CD4-positive, CD25-positive, alpha-beta regulatory T cell (primary cell): Measurements from ENCODE around the gene SEC14L1. TPM values are rescaled to one million over a fixed set of nuclear protein-coding genes. Genes with fewer than 3 reads are reported as not detected.

ENCODE experiments used
- ATAC-seq, 2 donors: fragments of 150-1000 bp; cut with Tn5 transposase; one replicate each; pipeline ENCODE4 v1.10.0; 2021; ENCODE audit warnings: low read depth in 2 of 2, moderate number of reproducible peaks in 2 of 2, moderate library complexity in 1 of 2
- DNase-seq, 3 donors: peaks; one replicate each; pipeline versions ENCODE4 v3.0.0 to v3.0.0-alpha.2; 2012 to 2022; ENCODE audit warnings: mixed read lengths in 1 of 3
- H3K27ac ChIP-seq: one replicate; pipeline ENCODE4 v1.7.0; 2013; ENCODE audit warnings: mild to moderate bottlenecking, low read length; ENCODE audit not compliant: insufficient read depth, poor library complexity, severe bottlenecking
- H3K27me3 ChIP-seq: one replicate; pipeline ENCODE4 v1.7.0; 2013; ENCODE audit warnings: low read length; ENCODE audit not compliant: control insufficient read depth, insufficient read depth
- H3K36me3 ChIP-seq: one replicate; pipeline ENCODE4 v1.7.0; 2013; ENCODE audit warnings: mild to moderate bottlenecking, low read length, moderate library complexity; ENCODE audit not compliant: control insufficient read depth, insufficient read depth
- H3K4me1 ChIP-seq: 2 replicates; pipeline ENCODE4 v1.7.0; 2013; ENCODE audit warnings: mild to moderate bottlenecking, low read length; ENCODE audit not compliant: insufficient read depth, control insufficient read depth, poor library complexity, severe bottlenecking
- H3K4me3 ChIP-seq: one replicate; pipeline ENCODE4 v1.7.0; 2013; ENCODE audit warnings: low read depth, mild to moderate bottlenecking, low read length, moderate library complexity
- H3K9me3 ChIP-seq, 2 experiments: 1 replicate in 1 of 2; 2 replicates in 1 of 2; pipeline ENCODE4 v1.7.0; 2013; ENCODE audit warnings: low read length in 2 of 2, mild to moderate bottlenecking in 1 of 2, moderate library complexity in 1 of 2; ENCODE audit not compliant: control insufficient read depth in 2 of 2
- H3K27ac Mint-ChIP-seq, 3 donors: one replicate each; pipeline ENCODE4 v1.8.0; 2020 to 2022; ENCODE audit warnings: mild to moderate bottlenecking in 3 of 3, mixed read lengths in 3 of 3, moderate library complexity in 2 of 3
- H3K27me3 Mint-ChIP-seq: one replicate; pipeline ENCODE4 v1.8.0; 2022; ENCODE audit warnings: mild to moderate bottlenecking, mixed read lengths
- H3K36me3 Mint-ChIP-seq: one replicate; pipeline ENCODE4 v1.8.0; 2020; ENCODE audit warnings: mixed read lengths
- H3K4me1 Mint-ChIP-seq, 4 donors: one replicate each; pipeline ENCODE4 v1.8.0; 2020 to 2022; ENCODE audit warnings: mixed read lengths in 4 of 4, mild to moderate bottlenecking in 1 of 4
- H3K4me3 Mint-ChIP-seq, 4 donors: one replicate each; pipeline ENCODE4 v1.8.0; 2020 to 2022; ENCODE audit warnings: mild to moderate bottlenecking in 4 of 4, mixed read lengths in 4 of 4, moderate library complexity in 3 of 4
- H3K9me3 Mint-ChIP-seq, 7 donors: one replicate each; pipeline ENCODE4 v1.8.0; 2020 to 2022; ENCODE audit warnings: mixed read lengths in 7 of 7, mild to moderate bottlenecking in 3 of 7, moderate library complexity in 2 of 7
- polyA plus RNA-seq, 4 donors: library from polyadenylated mRNA; unstranded; fragments of 300-500 nt; fragmentation: Illumina TruSeq; gene quantifications; one replicate each; pipeline ENCODE4 v1.2.3, GENCODE V29; 2021
- total RNA-seq: library from RNA; stranded (reverse); gene quantifications from one replicate; pipeline ENCODE4 v1.2.3, GENCODE V29; 2022

Gene SEC14L1
- total and polyA plus RNA-seq, 5 donors from 2014 or later = 13.2 to 143 (median 20.5) TPM

DNA sequence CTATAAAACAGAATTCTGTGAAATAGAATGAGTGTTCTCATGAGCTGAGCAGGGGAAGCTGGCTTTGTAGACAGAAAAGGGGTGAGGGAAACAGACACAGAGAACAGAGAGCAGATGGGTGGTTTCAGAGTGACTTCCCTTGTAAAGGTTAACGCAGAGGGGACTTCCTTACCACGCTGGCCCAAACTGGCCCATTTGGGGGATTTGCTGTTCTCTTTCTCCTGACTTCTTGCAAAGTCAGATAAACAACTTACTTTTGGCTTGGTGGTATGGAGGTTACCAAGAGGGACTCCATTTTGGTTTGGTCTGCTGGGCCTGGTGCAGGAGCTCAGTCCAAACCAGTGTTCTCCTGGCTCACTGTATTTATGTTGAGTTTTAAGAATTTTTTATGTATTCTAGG is 48.4 kb downstream of the SEC14L1 start:
- Histone ChIP-seq H3K4me1 (peaks cover 39% of the 10 kb centered on the region), H3K4me3 (peak overlapping the region; percentile 85), H3K27me3 (no peaks in the 10 kb centered on the region), H3K9me3 (no peaks in the 10 kb centered on the region), H3K36me3 (peaks cover 31% of the 10 kb centered on the region), H3K27ac (peak overlapping the region; percentile 74)
- H3K4me1 Mint-ChIP-seq = peaks cover 5 to 47% (median 29%) of the 10 kb centered on the region in 4 donors
- H3K36me3 Mint-ChIP-seq = peaks cover 27% of the 10 kb centered on the region
- peak; percentile 64 to 71 for ATAC-seq
- no peaks in the 10 kb centered on the region for H3K9me3 Mint-ChIP-seq
- H3K27me3 Mint-ChIP-seq = no peaks in the 10 kb centered on the region
- DNase-seq = peak in 1 of 3 donors; percentile 73
- H3K27ac Mint-ChIP-seq = peak overlapping the region; percentile 90 to 96 (median 93)
- H3K4me3 Mint-ChIP-seq = peak overlapping the region; percentile 79 to 96 (median 89)

DNA sequence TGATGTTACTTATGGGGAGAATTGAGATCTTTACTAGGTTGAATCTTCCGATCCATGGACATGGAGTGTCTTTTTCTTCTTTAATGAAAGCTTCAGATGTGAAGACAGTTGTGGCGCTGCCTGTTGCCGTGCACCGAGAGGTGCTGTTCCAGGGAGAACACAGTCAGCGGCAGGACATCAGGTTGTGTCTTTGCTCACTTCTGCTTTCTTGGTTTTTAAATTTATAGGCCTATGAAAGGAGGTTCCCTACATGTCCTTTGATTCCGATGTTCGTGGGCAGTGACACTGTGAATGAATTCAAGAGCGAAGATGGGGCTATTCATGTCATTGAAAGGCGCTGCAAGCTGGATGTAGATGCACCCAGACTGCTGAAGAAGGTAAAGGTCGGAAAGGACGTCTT is 49.8 kb downstream of the SEC14L1 start:
- H3K4me1 ChIP-seq = peaks cover 37% of the 10 kb centered on the region
- no peaks in the 10 kb centered on the region for H3K9me3 ChIP-seq
- peaks cover 44% of the 10 kb centered on the region for H3K36me3 ChIP-seq
- no peak overlapping the region for H3K27ac ChIP-seq
- Mint-ChIP-seq H3K4me3 (no peak overlapping the region), H3K27me3 (no peaks in the 10 kb centered on the region), H3K27ac (peak overlapping the region; percentile 33 to 96 (median 90)), H3K9me3 (no peaks in the 10 kb centered on the region), H3K4me1 (peaks cover 5 to 47% (median 29%) of the 10 kb centered on the region in 4 donors), H3K36me3 (peaks cover 37% of the 10 kb centered on the region)
- ATAC-seq (no peak), DNase-seq (no peak)
- no peaks in the 10 kb centered on the region for H3K27me3 ChIP-seq
- H3K4me3 ChIP-seq = no peak overlapping the region

DNA sequence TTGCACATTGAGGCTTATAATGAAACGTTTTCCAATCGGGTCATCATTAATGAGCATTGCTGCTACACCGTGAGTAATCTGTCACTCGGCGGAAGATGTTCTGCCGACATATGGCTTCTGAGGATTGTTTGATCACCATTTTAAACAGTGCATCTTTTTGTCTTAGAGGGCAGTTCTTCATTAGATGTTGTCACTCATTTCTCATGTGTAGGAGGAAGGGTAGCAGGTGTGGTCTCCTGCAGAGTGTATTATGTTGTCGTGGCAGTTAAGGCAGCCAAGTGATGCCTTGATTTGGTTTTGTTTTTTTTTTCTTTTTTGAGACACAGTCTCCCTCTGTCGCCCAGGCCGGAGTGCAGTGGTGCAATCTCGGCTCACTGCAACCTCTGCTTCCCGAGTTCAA is 50.5 kb downstream of the SEC14L1 start:
- Histone ChIP-seq H3K27me3 (no peaks in the 10 kb centered on the region), H3K27ac (no peak overlapping the region), H3K4me1 (peaks cover 31% of the 10 kb centered on the region), H3K36me3 (peaks cover 50% of the 10 kb centered on the region), H3K9me3 (no peaks in the 10 kb centered on the region), H3K4me3 (no peak overlapping the region)
- Mint-ChIP-seq H3K4me3 (no peak overlapping the region), H3K36me3 (peaks cover 44% of the 10 kb centered on the region), H3K9me3 (no peaks in the 10 kb centered on the region), H3K4me1 (peaks cover 5 to 47% (median 29%) of the 10 kb centered on the region in 4 donors), H3K27ac (peak overlapping the region in 2 of 3 donors; percentile 14 to 90), H3K27me3 (no peaks in the 10 kb centered on the region)
- ATAC-seq (no peak), DNase-seq (no peak)

DNA sequence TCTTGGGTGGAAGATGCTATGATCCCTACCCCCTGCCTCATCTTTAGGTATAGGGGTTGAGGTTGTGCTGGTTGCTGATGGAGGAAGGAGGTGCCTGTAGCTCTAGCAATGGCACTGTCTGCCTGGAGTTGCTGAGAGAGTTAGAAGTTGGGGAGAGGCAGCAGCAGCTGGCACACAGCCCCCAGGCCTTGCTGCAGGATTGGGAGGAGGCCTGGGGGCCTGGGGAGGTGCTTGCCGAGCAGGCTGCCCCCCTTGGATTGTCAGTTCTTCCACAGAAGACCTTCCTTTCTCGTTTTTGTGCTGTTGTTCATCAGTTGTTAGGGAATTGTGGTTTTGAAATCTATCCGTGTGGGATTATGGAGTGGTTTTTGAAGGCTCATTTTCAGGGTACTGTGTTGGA is 52.9 kb downstream of the SEC14L1 start:
- no peaks in the 10 kb centered on the region for H3K9me3 ChIP-seq
- DNase-seq (no peak), ATAC-seq (no peak)
- no peak overlapping the region for H3K4me3 ChIP-seq
- peaks cover 9% of the 10 kb centered on the region for H3K4me1 ChIP-seq
- Mint-ChIP-seq H3K27me3 (no peaks in the 10 kb centered on the region), H3K4me1 (peaks cover 5 to 33% (median 20%) of the 10 kb centered on the region in 4 donors), H3K9me3 (no peaks in the 10 kb centered on the region), H3K36me3 (peaks cover 55% of the 10 kb centered on the region), H3K27ac (peak overlapping the region in 1 of 3 donors; percentile 60), H3K4me3 (no peak overlapping the region)
- H3K27ac ChIP-seq = no peak overlapping the region
- H3K27me3 ChIP-seq = no peaks in the 10 kb centered on the region
- peaks cover 71% of the 10 kb centered on the region for H3K36me3 ChIP-seq

DNA sequence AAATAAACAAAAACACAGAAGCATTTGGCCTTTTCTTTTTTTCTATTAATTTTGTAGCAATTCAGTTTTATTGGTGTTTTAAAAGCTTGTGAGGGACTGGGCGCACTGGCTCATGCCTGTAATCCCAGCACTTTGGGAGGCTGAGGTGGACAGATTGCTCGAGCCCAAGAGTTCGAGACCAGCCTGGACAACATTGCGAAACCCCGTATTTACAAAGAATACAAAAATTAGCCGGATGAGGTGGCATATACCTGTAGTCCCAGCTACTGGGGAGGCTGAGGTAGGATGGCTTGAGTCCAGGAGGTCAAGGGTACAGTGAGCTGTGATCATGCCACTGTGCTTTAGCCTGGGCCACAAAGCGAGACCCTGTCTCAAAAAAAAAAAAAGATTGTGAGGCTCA is 53.4 kb downstream of the SEC14L1 start:
- H3K27ac Mint-ChIP-seq = peak overlapping the region in 1 of 3 donors; percentile 41
- peaks cover 73% of the 10 kb centered on the region for H3K36me3 ChIP-seq
- no peak for ATAC-seq

DNA sequence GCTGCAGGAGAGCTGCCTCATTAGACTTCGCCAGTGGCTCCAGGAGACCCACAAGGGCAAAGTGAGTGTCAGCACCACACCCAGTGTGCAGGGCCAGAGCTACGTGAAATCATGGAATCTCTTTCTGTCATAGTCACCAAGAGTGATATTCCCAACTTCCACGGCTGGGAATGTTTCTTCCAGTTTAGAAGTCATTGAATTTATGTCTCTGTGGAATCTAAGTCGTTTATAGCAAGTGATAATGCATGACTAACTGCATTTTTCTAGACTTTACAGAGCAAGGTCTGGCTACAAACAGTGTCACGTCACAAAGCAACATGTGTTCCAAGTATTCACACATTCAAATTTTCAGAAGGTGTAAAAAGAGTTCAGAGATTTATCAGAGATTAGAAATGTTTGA is 55.5 kb downstream of the SEC14L1 start:
- Histone ChIP-seq H3K27ac (no peak overlapping the region), H3K27me3 (no peaks in the 10 kb centered on the region), H3K4me1 (no peaks in the 10 kb centered on the region), H3K9me3 (no peaks in the 10 kb centered on the region), H3K36me3 (peaks cover 89% of the 10 kb centered on the region), H3K4me3 (no peak overlapping the region)
- Mint-ChIP-seq H3K27me3 (no peaks in the 10 kb centered on the region), H3K27ac (no peak overlapping the region), H3K36me3 (peaks cover 72% of the 10 kb centered on the region), H3K4me1 (peaks cover 0 to 12% (median 5%) of the 10 kb centered on the region in 4 donors), H3K4me3 (no peak overlapping the region), H3K9me3 (no peaks in the 10 kb centered on the region)
- DNase-seq (no peak), ATAC-seq (no peak)

More for the DNA sequence above, 53.4 kb downstream of the SEC14L1 start:
- H3K9me3 ChIP-seq = no peaks in the 10 kb centered on the region
- H3K27me3 Mint-ChIP-seq = no peaks in the 10 kb centered on the region
- H3K27ac ChIP-seq = no peak overlapping the region
- no peaks in the 10 kb centered on the region for H3K27me3 ChIP-seq
- peaks cover 5 to 28% (median 15%) of the 10 kb centered on the region in 4 donors for H3K4me1 Mint-ChIP-seq
- peaks cover 4% of the 10 kb centered on the region for H3K4me1 ChIP-seq
- H3K36me3 Mint-ChIP-seq = peaks cover 58% of the 10 kb centered on the region
- no peak overlapping the region for H3K4me3 ChIP-seq
- DNase-seq = no peak
- H3K9me3 Mint-ChIP-seq = no peaks in the 10 kb centered on the region
- no peak overlapping the region for H3K4me3 Mint-ChIP-seq

DNA sequence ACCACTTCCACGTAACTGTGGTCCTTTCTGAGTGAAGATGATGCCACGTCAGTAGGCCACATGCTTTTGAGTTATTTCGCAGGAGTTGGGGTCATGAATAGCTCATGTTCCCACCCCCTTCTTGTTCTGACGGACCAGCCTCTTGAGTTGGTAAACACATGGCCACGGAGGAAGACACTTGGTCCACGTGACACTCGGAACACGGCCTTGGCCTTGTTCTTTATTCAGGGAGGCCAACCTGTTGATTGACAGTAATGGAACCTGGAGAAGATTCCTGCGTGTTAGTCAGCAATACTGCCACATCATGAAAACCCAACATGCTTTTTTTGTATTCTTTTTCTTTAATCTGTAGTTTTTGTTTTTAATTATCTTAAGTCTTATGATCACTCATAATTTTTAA is 56.3 kb downstream of the SEC14L1 start:
- Histone ChIP-seq H3K27me3 (no peaks in the 10 kb centered on the region), H3K9me3 (no peaks in the 10 kb centered on the region), H3K4me1 (no peaks in the 10 kb centered on the region), H3K36me3 (peaks cover 89% of the 10 kb centered on the region), H3K27ac (no peak overlapping the region), H3K4me3 (no peak overlapping the region)
- no peaks in the 10 kb centered on the region for H3K27me3 Mint-ChIP-seq
- H3K27ac Mint-ChIP-seq = no peak overlapping the region
- no peaks in the 10 kb centered on the region for H3K9me3 Mint-ChIP-seq
- ATAC-seq (no peak), DNase-seq (no peak)
- H3K36me3 Mint-ChIP-seq = peaks cover 73% of the 10 kb centered on the region
- peaks cover 0 to 10% (median 4%) of the 10 kb centered on the region in 4 donors for H3K4me1 Mint-ChIP-seq
- H3K4me3 Mint-ChIP-seq = no peak overlapping the region

DNA sequence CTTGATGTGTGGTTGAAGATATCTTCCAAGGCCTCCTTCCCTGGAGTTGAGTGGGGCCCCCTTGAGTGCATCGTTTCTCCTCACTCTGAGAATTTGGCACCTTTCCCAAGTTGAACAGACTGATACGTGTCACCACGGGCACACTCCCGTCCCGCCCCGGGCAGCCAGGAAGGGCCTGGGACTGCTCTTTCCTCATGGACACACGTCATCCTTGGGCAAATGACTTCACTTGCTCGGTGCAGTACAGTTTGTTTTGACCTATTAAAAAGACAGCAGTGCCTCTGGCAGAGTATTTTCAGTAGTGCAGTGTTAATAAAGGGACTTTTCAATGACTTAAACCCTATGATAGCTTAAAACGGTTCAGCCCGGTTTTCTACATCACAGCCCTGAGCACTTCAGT is 59.9 kb downstream of the SEC14L1 start:
- Histone ChIP-seq H3K36me3 (peaks cover 84% of the 10 kb centered on the region), H3K4me1 (no peaks in the 10 kb centered on the region), H3K9me3 (no peaks in the 10 kb centered on the region), H3K4me3 (no peak overlapping the region), H3K27me3 (no peaks in the 10 kb centered on the region), H3K27ac (no peak overlapping the region)
- Mint-ChIP-seq H3K27ac (no peak overlapping the region), H3K4me3 (no peak overlapping the region), H3K9me3 (peaks cover 0 to 2% (median 0%) of the 10 kb centered on the region in 7 donors), H3K27me3 (no peaks in the 10 kb centered on the region), H3K4me1 (peaks cover 0 to 3% (median 0%) of the 10 kb centered on the region in 4 donors), H3K36me3 (peaks cover 62% of the 10 kb centered on the region)
- ATAC-seq (no peak), DNase-seq (no peak)
